D721Med (cell line): ENCODE results near the gene RFPL1.
"Not testable (repeated sequence)": the region's sequence is repeated elsewhere in the genome, so short reads cannot be mapped to it uniquely, and the experiment has no call there.

Source experiments
- DNase-seq: peaks from one replicate; pipeline ENCODE4 v3.0.0; 2011; ENCODE audit warnings: low spot score; ENCODE audit not compliant: insufficient read length
- FAIRE-seq: peaks from 2 replicates; lab custom pipeline; 2011; peaks lifted over from hg19 to GRCh38; lab: Jason Lieb, UNC
- TF ChIP-seq, protein P1 (sequence below): IDR thresholded peaks from 2 replicates; pipeline ENCODE4 v1.5.1; 2012; ENCODE audit warnings: mild to moderate bottlenecking, control low read depth; ENCODE audit not compliant: insufficient read depth; ENCODE audit errors: missing control alignments

RFPL1 gene

DNA sequence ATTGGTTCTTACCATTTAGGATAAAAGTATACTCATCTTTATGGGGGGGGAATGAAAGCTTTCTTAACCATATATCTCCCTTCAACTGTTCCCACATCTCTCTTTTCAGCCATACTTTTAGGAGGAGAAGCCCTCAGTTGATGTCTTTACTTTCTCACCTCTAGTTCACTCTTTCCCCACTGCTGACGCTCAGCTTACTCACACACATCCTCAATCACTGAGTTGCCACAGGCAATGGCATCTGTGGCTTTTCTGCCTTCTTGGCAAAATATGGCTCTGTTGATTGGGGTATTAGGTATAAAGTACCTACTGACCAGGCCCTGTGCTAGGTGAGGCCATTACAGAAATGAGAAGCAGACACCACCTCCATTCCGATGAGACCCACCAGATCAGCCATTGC is 37.8 kb upstream of the RFPL1 start:
- DNase-seq = no peak
- TF ChIP-seq, protein P1, sequence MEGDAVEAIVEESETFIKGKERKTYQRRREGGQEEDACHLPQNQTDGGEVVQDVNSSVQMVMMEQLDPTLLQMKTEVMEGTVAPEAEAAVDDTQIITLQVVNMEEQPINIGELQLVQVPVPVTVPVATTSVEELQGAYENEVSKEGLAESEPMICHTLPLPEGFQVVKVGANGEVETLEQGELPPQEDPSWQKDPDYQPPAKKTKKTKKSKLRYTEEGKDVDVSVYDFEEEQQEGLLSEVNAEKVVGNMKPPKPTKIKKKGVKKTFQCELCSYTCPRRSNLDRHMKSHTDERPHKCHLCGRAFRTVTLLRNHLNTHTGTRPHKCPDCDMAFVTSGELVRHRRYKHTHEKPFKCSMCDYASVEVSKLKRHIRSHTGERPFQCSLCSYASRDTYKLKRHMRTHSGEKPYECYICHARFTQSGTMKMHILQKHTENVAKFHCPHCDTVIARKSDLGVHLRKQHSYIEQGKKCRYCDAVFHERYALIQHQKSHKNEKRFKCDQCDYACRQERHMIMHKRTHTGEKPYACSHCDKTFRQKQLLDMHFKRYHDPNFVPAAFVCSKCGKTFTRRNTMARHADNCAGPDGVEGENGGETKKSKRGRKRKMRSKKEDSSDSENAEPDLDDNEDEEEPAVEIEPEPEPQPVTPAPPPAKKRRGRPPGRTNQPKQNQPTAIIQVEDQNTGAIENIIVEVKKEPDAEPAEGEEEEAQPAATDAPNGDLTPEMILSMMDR = no peak
- FAIRE-seq = no peak

DNA sequence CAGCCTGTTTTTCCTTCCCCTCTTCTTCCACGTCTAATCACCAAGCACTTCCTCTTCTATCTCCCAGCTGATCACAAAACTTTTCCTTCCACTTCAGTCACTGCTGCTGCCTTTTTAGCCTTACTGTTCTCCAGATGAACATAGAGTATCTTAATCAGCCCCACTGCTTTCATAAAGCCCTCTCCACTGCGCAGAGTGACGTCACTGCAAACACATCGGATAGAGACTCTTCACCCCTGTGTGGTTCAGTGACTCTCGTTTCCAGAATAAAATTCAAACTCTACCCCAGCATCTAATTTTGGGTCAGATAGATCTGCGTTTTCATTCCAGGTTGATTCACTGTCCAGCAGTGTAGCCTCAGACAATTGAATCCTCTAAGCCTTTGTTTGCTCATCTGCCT is 36.8 kb upstream of the RFPL1 start:
- FAIRE-seq, DNase-seq: not testable (repeated sequence)

DNA sequence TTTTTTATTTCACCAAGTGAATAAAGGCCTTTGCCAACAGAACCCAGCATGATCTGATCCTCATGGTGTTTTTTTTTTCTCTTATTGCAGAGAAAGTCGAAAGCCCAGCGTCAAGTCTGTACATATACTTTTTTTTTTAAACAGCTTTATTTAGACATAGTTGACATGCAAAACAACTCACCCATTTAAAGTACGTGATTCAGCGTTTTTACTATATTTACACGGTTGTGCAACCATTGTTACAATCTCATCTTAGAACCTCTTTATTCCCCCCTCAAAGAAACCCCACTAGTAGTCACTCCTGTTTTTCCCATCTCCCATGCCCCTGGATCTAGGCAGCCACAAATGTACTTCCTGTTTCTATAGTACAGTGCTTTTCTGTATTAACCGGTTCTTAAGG is 29.4 kb upstream of the RFPL1 start:
- FAIRE-seq (no peak), DNase-seq (no peak)
- TF ChIP-seq, protein P1 = no peak

DNA sequence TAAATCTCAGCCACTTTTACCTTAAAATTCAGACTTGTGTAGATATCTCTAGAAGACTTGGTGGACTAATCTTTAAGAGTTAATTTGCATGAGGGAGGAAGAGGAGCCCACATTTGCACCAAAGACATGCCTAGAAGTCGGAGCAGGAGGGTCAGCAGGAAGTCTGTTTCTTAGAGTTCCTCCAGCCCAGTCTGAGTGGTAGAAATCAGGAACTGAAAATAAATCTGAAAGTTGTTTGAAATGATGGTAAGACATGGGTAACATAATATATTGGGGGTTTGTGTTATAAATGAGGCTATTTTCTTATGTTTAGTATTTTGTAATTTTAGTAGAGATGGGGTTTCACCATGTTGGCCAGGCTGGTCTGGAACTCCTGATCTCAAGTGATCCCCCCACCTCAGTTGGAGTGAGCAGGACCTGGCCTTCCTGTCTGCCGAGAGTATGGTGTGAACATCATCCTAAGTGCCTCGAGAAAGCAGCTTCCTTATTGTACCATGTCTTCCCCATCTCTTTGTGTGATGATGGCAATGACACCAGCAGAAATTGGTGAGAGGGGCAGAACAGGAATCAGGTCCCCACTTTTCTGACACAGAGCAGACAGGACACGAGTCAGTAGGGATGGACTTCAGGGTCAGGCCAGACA is 26.7 kb upstream of the RFPL1 start:
- not testable (repeated sequence) for FAIRE-seq, DNase-seq

DNA sequence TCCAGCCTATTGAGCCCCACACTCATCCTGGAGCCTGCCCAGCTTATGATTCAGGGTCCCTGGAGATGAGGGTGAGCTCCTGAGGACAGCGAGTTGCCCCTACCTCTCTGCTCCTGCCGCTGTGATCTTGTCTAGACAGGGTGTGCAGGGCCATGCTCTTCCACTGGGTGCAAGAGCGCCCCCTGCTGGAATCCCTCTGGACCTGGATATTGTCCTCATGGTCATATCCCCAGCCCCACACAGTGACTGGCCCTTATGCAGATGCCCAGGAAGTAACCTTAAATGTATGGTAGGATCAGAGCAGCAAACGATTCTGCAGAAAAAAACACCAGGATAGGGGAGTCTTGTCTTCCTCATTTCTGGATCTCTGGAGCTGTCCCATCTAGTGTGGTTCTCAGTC is 25.6 kb upstream of the RFPL1 start:
- TF ChIP-seq, protein P1 = peak; percentile 33
- not testable (repeated sequence) for FAIRE-seq, DNase-seq

DNA sequence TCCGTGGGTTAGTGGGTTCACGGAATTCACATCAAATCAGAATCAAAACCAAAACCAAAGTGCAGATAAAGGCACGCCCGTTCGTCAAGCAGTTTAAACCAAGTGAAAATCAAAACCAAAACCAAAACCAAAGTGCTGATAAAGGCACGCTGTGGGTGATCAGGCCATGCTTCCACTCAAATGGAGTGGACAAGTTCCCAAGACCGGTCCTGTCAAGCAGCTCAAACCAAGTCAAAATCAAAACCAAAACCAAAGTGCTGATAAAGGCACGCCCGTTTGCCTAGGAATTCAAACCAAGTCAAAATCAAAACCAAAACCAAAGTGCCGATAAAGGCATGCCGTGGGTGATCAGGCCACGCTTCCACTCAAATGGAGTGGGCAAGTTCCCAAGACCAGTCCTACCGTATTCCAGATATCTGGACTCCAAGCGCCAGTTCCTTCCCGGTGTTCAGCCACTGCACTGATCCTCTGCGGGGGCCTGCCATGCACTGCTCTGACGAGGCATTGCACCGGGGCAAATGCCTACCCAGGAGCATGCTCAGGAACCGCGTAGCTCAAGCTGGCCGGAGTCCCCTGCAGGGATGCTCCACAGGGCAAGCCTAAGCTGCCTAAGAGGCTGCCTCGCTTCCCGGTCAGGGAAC is 23.3 kb upstream of the RFPL1 start:
- not testable (repeated sequence) for FAIRE-seq, DNase-seq

DNA sequence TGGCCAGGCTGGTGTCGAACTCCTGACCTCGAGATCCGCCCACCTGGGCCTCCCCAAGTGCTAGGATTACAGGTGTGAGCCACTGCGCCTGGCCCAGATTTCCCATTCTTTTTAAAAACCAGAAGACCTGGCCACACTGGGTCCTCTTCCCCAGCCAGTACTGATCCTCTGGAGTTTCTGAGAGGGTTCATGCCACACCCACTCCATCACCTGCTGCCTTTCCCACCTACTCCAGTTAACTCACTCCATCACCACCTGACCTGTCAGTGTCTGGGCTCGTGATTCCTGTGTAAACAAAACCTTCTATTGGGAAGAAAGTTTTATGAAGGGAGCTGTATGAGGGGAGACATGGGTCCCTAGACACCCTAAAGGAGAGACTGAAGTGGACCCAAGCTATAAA is 19.7 kb upstream of the RFPL1 start:
- not testable (repeated sequence) for DNase-seq, FAIRE-seq

DNA sequence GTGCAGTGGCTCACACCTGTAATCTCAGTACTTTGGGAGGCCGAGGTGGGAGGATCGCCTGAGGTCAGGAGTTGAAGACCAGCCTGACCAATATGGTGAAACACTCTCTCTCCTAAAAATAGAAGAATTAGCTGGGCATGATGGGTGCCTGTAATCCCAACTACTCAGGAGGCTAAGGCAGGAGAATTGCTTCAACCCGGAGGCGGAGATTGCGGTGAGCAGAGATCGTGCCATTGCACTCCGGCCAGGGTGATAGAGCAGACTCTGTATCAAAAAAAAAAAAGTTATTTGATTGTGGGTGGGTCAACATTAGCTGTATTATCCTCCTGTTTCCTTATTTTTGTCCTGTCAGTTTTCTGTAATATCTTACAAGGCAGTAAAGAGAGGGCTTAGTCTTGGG is 11.9 kb upstream of the RFPL1 start:
- TF ChIP-seq, protein P1 = no peak
- FAIRE-seq = no peak
- no peak for DNase-seq

DNA sequence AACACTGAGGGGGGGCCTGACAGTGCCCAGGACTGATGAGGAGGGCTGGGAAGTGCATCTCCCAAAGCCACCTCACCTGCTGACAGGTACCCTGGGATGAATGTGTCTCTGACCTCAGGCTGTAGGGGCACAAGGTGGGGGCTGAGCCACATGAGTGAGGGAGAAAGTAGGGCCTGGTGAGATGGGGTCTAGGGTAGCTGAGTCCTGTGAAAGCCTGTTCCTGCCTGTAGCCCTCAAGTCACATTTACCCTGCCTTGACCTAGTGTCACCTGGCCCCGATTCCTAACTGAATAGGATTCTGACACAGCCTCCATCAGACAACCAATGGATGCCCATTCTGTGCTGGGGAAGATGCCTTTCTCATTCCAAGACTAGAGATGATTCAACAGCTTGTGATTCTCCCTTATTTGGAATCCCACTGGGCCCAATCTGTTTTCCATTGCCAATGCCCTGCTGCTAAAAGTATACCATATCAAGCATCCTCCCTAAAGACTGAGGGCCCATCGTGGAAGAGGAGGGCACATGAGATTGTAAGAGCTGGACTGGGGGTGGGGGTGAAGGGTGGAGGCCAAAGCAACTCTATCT is 11.1 kb upstream of the RFPL1 start:
- no peak for DNase-seq
- TF ChIP-seq, protein P1 = no peak
- FAIRE-seq = no peak
